Measurements from ENCODE around the gene TCEAL9.
"Not testable (repeated sequence)": the region's sequence is repeated elsewhere in the genome, so short reads cannot be mapped to it uniquely, and the experiment has no call there.

Gene TCEAL9

GRCh38 chrX:103356130-103356798 lies at the start of gene TCEAL9:
Gene TCEAL9 (plus strand): TSS chrX:103356506. CDS start chrX:103357685, 1,179 bp downstream.
- DNase-seq, result peak; percentile 12 to 19

GRCh38 chrX:103309860-103310554 lies 46.3 kb upstream of the TCEAL9 start:
- DNase-seq, result no peak

- peak; percentile 23 to 25 for DNase-seq
These were observed 45.5 kb upstream of the TCEAL9 start, which contains the start of gene BEX2 for GRCh38 chrX:103310555-103311398. Gene BEX2 (minus strand): TSS chrX:103310990. CDS start chrX:103309976, 1,014 bp downstream.

GRCh38 chrX:103311399-103311780 lies 44.9 kb upstream of the TCEAL9 start:
- DNase-seq, result no peak

- no peak for DNase-seq
These were observed 26.3 kb upstream of the TCEAL9 start, which contains the start of gene TCEAL7 for GRCh38 chrX:103329991-103330390. Gene TCEAL7 (plus strand): TSS chrX:103330239. CDS start chrX:103331404, 1,165 bp downstream.

- DNase-seq, result no peak
These were observed 25.5 kb upstream of the TCEAL9 start for GRCh38 chrX:103330681-103331288.

GRCh38 chrX:103338663-103339062 lies 17.6 kb upstream of the TCEAL9 start:
- no peak for DNase-seq

GRCh38 chrX:103343105-103343504 lies 13.2 kb upstream of the TCEAL9 start:
- DNase-seq, result peak; percentile 13 to 56

GRCh38 chrX:103344606-103345005 lies 11.7 kb upstream of the TCEAL9 start:
- DNase-seq, result no peak

- no peak for DNase-seq
These were observed 8.5 kb upstream of the TCEAL9 start for GRCh38 chrX:103347682-103348397.

GRCh38 chrX:103356858-103357257 lies 552 bp downstream of the TCEAL9 start:
- no peak for DNase-seq

GRCh38 chrX:103357871-103358270 lies 1.6 kb downstream of the TCEAL9 start:
- DNase-seq, result no peak

GRCh38 chrX:103359605-103360004 lies 3.3 kb downstream of the TCEAL9 start:
- DNase-seq, result not testable (repeated sequence)

GRCh38 chrX:103360092-103360491 lies 3.8 kb downstream of the TCEAL9 start:
- no peak for DNase-seq

GRCh38 chrX:103360916-103361315 lies 4.6 kb downstream of the TCEAL9 start:
- no peak for DNase-seq

- no peak for DNase-seq
These were observed 5.5 kb downstream of the TCEAL9 start for GRCh38 chrX:103361798-103362197.

GRCh38 chrX:103362474-103362873 lies 6.2 kb downstream of the TCEAL9 start:
- no peak for DNase-seq

GRCh38 chrX:103363046-103363445 lies 6.7 kb downstream of the TCEAL9 start:
- DNase-seq, result no peak

- DNase-seq, result no peak
These were observed 11.2 kb downstream of the TCEAL9 start for GRCh38 chrX:103367502-103367901.

- DNase-seq, result no peak
These were observed 13.2 kb downstream of the TCEAL9 start for GRCh38 chrX:103369479-103369878.

GRCh38 chrX:103372886-103373285 lies 16.6 kb downstream of the TCEAL9 start:
- no peak for DNase-seq

- no peak for DNase-seq
These were observed 17.3 kb downstream of the TCEAL9 start for GRCh38 chrX:103373581-103373980.

All from inflammatory macrophage treated with lipopolysaccharide for 1 hour (primary cell).